Ectodermal cell (in vitro differentiated cells): ENCODE results near the gene ABCB9.
"Not testable (repeated sequence)": the region's sequence is repeated elsewhere in the genome, so short reads cannot be mapped to it uniquely, and the experiment has no call there.

ENCODE experiments used
- H3K27ac ChIP-seq: 2 replicates; pipeline ENCODE4 v1.7.0; 2013; ENCODE audit warnings: mild to moderate bottlenecking, low read depth, low read length; ENCODE audit not compliant: insufficient read depth, poor library complexity, severe bottlenecking
- H3K27me3 ChIP-seq: 2 replicates; pipeline ENCODE4 v1.7.0; 2013; ENCODE audit warnings: mild to moderate bottlenecking, low read length; ENCODE audit not compliant: insufficient read depth, control insufficient read depth, poor library complexity, severe bottlenecking
- H3K36me3 ChIP-seq: one replicate; pipeline ENCODE4 v1.7.0; 2013; ENCODE audit warnings: low read length; ENCODE audit not compliant: control insufficient read depth, insufficient read depth
- H3K4me1 ChIP-seq: one replicate; pipeline ENCODE4 v1.7.0; 2013; ENCODE audit warnings: low read length; ENCODE audit not compliant: control insufficient read depth, insufficient read depth
- H3K4me3 ChIP-seq: 2 replicates; pipeline ENCODE4 v1.7.0; 2013; ENCODE audit warnings: low read depth, low read length, control low read depth; ENCODE audit not compliant: insufficient read depth
- H3K9me3 ChIP-seq: 2 replicates; pipeline ENCODE4 v1.7.0; 2013; ENCODE audit warnings: mild to moderate bottlenecking, low read length, moderate library complexity; ENCODE audit not compliant: control insufficient read depth
- WGBS, 2 experiments: methylation state at CpG; one replicate each; pipeline ENCODE4 v1.1.7; 2013; ENCODE audit warnings: missing lambda C conversion rate in 2 of 2; 5-methylcytosine and 5-hydroxymethylcytosine counted together

The ABCB9 gene

GRCh38 chr12:122895704-122896636, 70.3 kb downstream of the ABCB9 start, which contains the start of gene VPS37B:
Gene VPS37B, minus strand, starts transcription at chr12:122896124. Its CDS starts 62 bp downstream, at chr12:122896062.
- H3K36me3 ChIP-seq = no peaks in the 10 kb centered on the region
- peaks cover 48% of the 10 kb centered on the region for H3K27me3 ChIP-seq
- no peaks in the 10 kb centered on the region for H3K9me3 ChIP-seq
- peak within 1 kb of the TSS; percentile 59 for H3K4me3 ChIP-seq
- peaks cover 12% of the 10 kb centered on the region for H3K4me1 ChIP-seq
- no peak within 1 kb of the TSS for H3K27ac ChIP-seq
- WGBS, 2 experiments = 18 to 19% methylated on average over 81 of the region's 81 CpGs

DNA sequence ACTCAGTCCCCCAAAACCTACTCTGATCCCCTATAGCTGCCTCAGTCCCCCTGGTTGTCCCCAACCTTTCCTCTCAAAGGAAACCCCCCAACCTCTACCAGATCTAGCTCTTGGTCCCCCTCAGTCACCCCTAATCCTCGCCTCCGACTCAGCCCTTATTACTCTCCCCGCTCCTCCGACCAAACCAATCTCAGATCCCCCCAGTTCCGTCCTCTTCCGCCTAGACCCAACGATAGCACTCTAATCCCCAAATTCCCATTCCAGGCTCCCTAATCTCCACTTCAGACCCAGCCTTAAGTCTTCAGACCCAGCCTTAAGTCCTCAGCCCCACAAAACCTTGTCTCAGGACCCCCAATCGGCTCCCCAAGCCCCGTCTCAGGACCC, 71.0 kb downstream of the ABCB9 start:
- WGBS, 2 experiments = 48 to 51% methylated on average over 9 of the region's 9 CpGs

GRCh38 chr12:122894193-122895121, 71.8 kb downstream of the ABCB9 start:
- 83 to 84% methylated on average over 15 of the region's 15 CpGs for WGBS, 2 experiments
- H3K9me3 ChIP-seq = no peaks in the 10 kb centered on the region
- peaks cover 48% of the 10 kb centered on the region for H3K27me3 ChIP-seq
- no peaks in the 10 kb centered on the region for H3K36me3 ChIP-seq
- H3K27ac ChIP-seq = no peak overlapping the region
- H3K4me3 ChIP-seq = peak overlapping the region; percentile 59
- H3K4me1 ChIP-seq = peaks cover 12% of the 10 kb centered on the region

More for the DNA sequence above, 71.0 kb downstream of the ABCB9 start:
- Histone ChIP-seq H3K27me3 (peaks cover 48% of the 10 kb centered on the region), H3K36me3 (no peaks in the 10 kb centered on the region), H3K9me3 (no peaks in the 10 kb centered on the region), H3K4me3 (peak overlapping the region; percentile 59), H3K27ac (no peak overlapping the region), H3K4me1 (peaks cover 12% of the 10 kb centered on the region)

GRCh38 chr12:122893208-122894153, 72.8 kb downstream of the ABCB9 start:
- H3K27ac ChIP-seq = no peak overlapping the region
- WGBS, 2 experiments = 95 to 96% methylated on average over 7 of the region's 7 CpGs
- H3K9me3 ChIP-seq = no peaks in the 10 kb centered on the region
- H3K27me3 ChIP-seq = peaks cover 43% of the 10 kb centered on the region
- no peaks in the 10 kb centered on the region for H3K36me3 ChIP-seq
- no peak overlapping the region for H3K4me3 ChIP-seq
- H3K4me1 ChIP-seq = peaks cover 17% of the 10 kb centered on the region

- WGBS, 2 experiments = 92 to 94% methylated on average over 9 of the region's 9 CpGs
- not testable (repeated sequence) for H3K36me3 ChIP-seq, H3K4me3 ChIP-seq, H3K27ac ChIP-seq, H3K9me3 ChIP-seq
- H3K4me1 ChIP-seq = peaks cover 24% of the 10 kb centered on the region
- H3K27me3 ChIP-seq = peaks cover 36% of the 10 kb centered on the region
These were observed 73.5 kb downstream of the ABCB9 start for GRCh38 chr12:122892724-122893123.

DNA sequence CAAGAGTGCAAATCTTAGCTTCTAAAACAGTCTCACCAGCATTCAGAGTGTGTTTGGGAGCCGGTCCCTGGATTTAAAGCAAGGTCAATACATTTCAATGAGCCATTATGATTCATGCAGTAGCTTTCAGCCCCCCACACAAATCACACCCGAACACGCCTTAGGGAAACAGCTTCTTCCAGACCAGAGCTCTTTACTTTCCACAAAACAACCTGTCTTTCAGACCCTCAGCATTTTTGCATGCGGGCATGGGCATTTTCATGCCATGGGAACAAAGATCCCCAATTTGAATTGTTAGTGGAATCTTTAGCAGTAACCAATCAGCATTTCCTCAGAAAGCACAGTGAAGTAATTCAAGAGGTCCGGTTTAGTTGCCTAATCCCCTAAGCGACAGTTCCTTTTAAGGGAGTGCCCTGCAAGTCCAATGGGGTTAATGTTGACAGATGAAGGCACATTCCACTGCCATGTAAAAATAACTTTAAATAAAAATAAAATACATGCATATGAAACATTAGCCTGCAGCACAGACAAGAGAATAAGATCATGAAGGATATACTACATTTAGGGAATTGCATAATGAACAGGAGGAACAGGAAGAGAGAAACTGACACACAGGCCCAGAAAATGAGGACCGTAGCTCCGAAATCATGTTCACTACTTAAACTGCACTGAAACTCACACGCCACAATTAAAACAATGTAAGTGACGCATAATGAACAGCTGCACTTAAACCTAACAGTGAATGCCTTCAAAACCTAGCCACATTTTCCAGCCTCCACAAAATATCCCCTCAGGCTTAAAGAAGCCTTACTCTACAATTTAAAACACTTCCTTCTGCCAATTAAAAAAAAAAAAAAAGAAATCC, 74.4 kb downstream of the ABCB9 start:
- WGBS, 2 experiments = 16 to 24% methylated on average over 10 of the region's 10 CpGs
- Histone ChIP-seq H3K4me1 (peaks cover 29% of the 10 kb centered on the region), H3K9me3 (no peaks in the 10 kb centered on the region), H3K4me3 (peak overlapping the region; percentile 8), H3K27ac (peak overlapping the region; percentile 72), H3K27me3 (peaks cover 28% of the 10 kb centered on the region), H3K36me3 (no peaks in the 10 kb centered on the region)

DNA sequence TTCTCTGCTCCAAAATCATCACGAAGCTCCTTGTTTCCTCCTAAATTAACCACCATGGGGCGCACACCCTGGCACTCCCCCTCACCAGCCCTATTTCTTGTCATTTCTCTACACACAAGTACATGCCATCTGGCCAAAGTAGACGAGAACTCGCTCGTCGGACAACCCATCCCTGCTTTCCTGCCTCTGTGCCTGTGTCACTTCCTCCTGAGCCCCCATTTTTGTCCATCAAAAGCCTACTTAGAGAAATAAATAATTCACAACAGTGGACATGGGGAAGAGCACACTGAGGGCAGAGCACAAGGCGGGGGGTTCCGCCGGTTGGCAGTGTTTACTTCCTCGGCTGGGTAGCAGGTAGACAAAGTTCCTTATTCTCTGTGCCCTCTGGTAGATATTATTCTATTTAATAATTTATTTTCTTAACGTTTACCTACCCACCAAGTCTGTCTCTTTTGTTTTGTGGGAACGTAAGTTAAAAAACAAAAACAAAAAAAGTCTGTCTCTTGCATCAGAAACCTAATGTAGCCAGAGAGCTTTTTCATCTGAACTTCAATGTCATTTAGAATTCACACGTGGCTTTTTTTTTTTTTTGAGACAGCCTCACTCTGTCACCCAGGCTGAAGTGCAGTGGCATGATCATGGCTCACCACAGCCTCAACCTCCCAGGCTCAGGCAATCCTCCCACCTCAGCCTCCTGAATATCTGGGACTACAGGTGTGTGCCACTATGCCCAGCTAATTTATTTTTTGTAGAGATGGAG, 76.3 kb downstream of the ABCB9 start:
- H3K4me3 ChIP-seq = no peak overlapping the region
- 87 to 88% methylated on average over 12 to 13 of the region's 13 CpGs for WGBS, 2 experiments
- H3K27ac ChIP-seq = no peak overlapping the region
- H3K27me3 ChIP-seq = peaks cover 9% of the 10 kb centered on the region
- H3K9me3 ChIP-seq = no peaks in the 10 kb centered on the region
- H3K4me1 ChIP-seq = peaks cover 29% of the 10 kb centered on the region
- no peaks in the 10 kb centered on the region for H3K36me3 ChIP-seq

DNA sequence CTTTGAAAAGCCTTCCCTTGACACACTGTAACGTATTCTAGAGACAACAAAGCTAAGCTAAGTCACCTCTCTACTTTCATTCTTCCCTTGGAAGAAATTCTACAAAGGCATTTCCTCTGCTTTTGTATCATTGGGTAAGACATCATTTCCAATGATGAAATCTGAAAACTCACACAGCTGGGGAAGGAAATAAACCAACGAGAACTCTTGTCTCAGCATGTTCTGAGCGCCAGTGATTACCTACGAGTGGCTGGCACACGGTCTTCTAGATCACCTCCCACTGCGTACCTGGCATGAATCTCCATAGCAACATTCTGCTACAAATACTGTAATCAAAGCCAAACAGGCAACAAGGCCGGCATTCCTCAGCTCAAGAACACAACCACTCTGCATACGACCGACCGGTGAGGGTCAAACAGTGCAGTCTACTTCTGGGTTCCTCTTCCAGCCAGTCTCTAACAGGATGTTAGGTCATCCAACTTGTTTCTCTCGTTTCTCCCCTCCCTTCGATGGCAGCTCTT, 78.0 kb downstream of the ABCB9 start:
- no peaks in the 10 kb centered on the region for H3K9me3 ChIP-seq
- H3K27ac ChIP-seq = no peak overlapping the region
- no peaks in the 10 kb centered on the region for H3K36me3 ChIP-seq
- peaks cover 4% of the 10 kb centered on the region for H3K27me3 ChIP-seq
- H3K4me1 ChIP-seq = peaks cover 29% of the 10 kb centered on the region
- WGBS, 2 experiments = 60 to 66% methylated on average over 12 of the region's 12 CpGs
- H3K4me3 ChIP-seq = no peak overlapping the region
